Activated CD4-positive, alpha-beta T cell treated with anti-CD3 and anti-CD28 coated beads for 36 hours (primary cell): ENCODE measurements around the gene CEP41. TPM values are rescaled to one million over a fixed set of nuclear protein-coding genes. Genes with fewer than 3 reads are reported as not detected.

ENCODE experiments used
- ATAC-seq: fragments of 200-7000 bp; cut with Tn5 transposase; one replicate; pipeline ENCODE4 v1.10.0; 2021; ENCODE audit warnings: mild to moderate bottlenecking, moderate library complexity
- CTCF ChIA-PET: fragments of 350-600 bp; sonication (Branson Sonifier 250); formaldehyde crosslinking; loops from one replicate; lab custom pipeline; 2021; ENCODE audit warnings: antibody characterized with exemption; lab: Charles Lee
- POLR2A ChIA-PET: fragments of 350-600 bp; sonication (Branson Sonifier 250); formaldehyde crosslinking; loops from one replicate; lab custom pipeline; 2021; ENCODE audit warnings: antibody characterized with exemption, inconsistent platforms; lab: Charles Lee
- DNase-seq: peaks from one replicate; pipeline ENCODE4 v3.0.0-alpha.2; 2020
- H3K27ac Mint-ChIP-seq: one replicate; pipeline ENCODE4 v1.8.0; 2021; ENCODE audit warnings: mixed read lengths
- H3K27me3 Mint-ChIP-seq: one replicate; pipeline ENCODE4 v1.8.0; 2021; ENCODE audit warnings: mixed read lengths
- H3K36me3 Mint-ChIP-seq: one replicate; pipeline ENCODE4 v1.8.0; 2021; ENCODE audit warnings: low read depth, mixed read lengths
- H3K4me1 Mint-ChIP-seq: one replicate; pipeline ENCODE4 v1.8.0; 2021; ENCODE audit warnings: mixed read lengths
- H3K4me3 Mint-ChIP-seq: one replicate; pipeline ENCODE4 v1.8.0; 2021; ENCODE audit warnings: mild to moderate bottlenecking, moderate library complexity, mixed read lengths
- H3K9me3 Mint-ChIP-seq: one replicate; pipeline ENCODE4 v1.8.0; 2021; ENCODE audit warnings: low read depth, mixed read lengths
- intact Hi-C, 2 experiments: fragments of 100-400 bp; cut with DNase I in 1 of 2; cut with micrococcal nuclease in 1 of 2; formaldehyde crosslinking; loops; one replicate each; pipeline versions ENCODE4 v1.14.2 to v1.15.1; 2022 to 2024; cut with DNase I, micrococcal nuclease
- total RNA-seq, 2 experiments: library from RNA; stranded (reverse); gene quantifications; one replicate each; pipeline ENCODE4 v1.2.3, GENCODE V29; 2021

The CEP41 gene
- total RNA-seq = 10 to 100 TPM; 19.7 to 21.2 TPM

GRCh38 chr7:130440527-130441365, at the start of gene CEP41:
Gene CEP41, minus strand, starts transcription at chr7:130441016. Its CDS starts 50 bp downstream, at chr7:130440966.
- H3K9me3 Mint-ChIP-seq = peaks cover 2% of the 10 kb centered on the region
- intact Hi-C loops = loop anchor here (1.0 to 5.0 kb wide), 6 partner anchors 46 to 887 kb away; partner anchors contain the start of genes KLHDC10 (in 1 of the 2), MKLN1 (in 1 of the 2) and TMEM209 (in 1 of the 2)
- peak within 1 kb of the TSS; percentile 95 for H3K4me3 Mint-ChIP-seq
- DNase-seq (peak; percentile 97), ATAC-seq (peak; percentile 96)
- H3K27ac Mint-ChIP-seq = peak within 1 kb of the TSS; percentile 99
- H3K4me1 Mint-ChIP-seq = peaks cover 49% of the 10 kb centered on the region
- H3K36me3 Mint-ChIP-seq = peaks cover 13% of the 10 kb centered on the region
- CTCF ChIA-PET = no interaction called here
- POLR2A ChIA-PET = interaction anchor here (0.8 kb wide), 1 partner anchor 748 kb away, joined by 4 read pairs; no protein-coding TSS in a partner anchor
- no peaks in the 10 kb centered on the region for H3K27me3 Mint-ChIP-seq

- peaks cover 31% of the 10 kb centered on the region for H3K4me1 Mint-ChIP-seq
- ChIA-PET CTCF (no interaction called here), POLR2A (no interaction called here)
- peaks cover 47% of the 10 kb centered on the region for H3K27me3 Mint-ChIP-seq
- H3K27ac Mint-ChIP-seq = no peak overlapping the region
- no peaks in the 10 kb centered on the region for H3K36me3 Mint-ChIP-seq
- intact Hi-C loops = no loop called here
- no peaks in the 10 kb centered on the region for H3K9me3 Mint-ChIP-seq
- H3K4me3 Mint-ChIP-seq = no peak overlapping the region
- no peak for ATAC-seq
- DNase-seq = no peak
Measured at GRCh38 chr7:130490311-130490791, 49.5 kb upstream of the CEP41 start.

GRCh38 chr7:130489140-130489983, 48.5 kb upstream of the CEP41 start:
- ChIA-PET POLR2A (no interaction called here), CTCF (interaction anchor here (0.6 to 0.9 kb wide), 3 partner anchors 10 to 1959 kb away, joined by 3 read pairs; no protein-coding TSS in a partner anchor)
- DNase-seq (no peak), ATAC-seq (no peak)
- H3K9me3 Mint-ChIP-seq = no peaks in the 10 kb centered on the region
- H3K27me3 Mint-ChIP-seq = peaks cover 54% of the 10 kb centered on the region
- intact Hi-C loops = loop anchor here (5.0 to 10.0 kb wide), 4 partner anchors 247 to 417 kb away; partner anchors contain the start of gene KLHDC10 (in 1 of the 2)
- peaks cover 33% of the 10 kb centered on the region for H3K4me1 Mint-ChIP-seq
- no peak overlapping the region for H3K4me3 Mint-ChIP-seq
- no peaks in the 10 kb centered on the region for H3K36me3 Mint-ChIP-seq
- no peak overlapping the region for H3K27ac Mint-ChIP-seq

- no peak overlapping the region for H3K4me3 Mint-ChIP-seq
- H3K9me3 Mint-ChIP-seq = no peaks in the 10 kb centered on the region
- intact Hi-C loops = loop anchor here (5.0 to 10.0 kb wide), 4 partner anchors 246 to 416 kb away; partner anchors contain the start of gene KLHDC10 (in 1 of the 2)
- no peaks in the 10 kb centered on the region for H3K36me3 Mint-ChIP-seq
- H3K4me1 Mint-ChIP-seq = peaks cover 33% of the 10 kb centered on the region
- CTCF ChIA-PET = interaction anchor here (0.6 to 2.2 kb wide), 4 partner anchors 11 to 1960 kb away, joined by 3 to 5 read pairs (median 3); no protein-coding TSS in a partner anchor
- no peak overlapping the region for H3K27ac Mint-ChIP-seq
- POLR2A ChIA-PET = no interaction called here
- no peak for ATAC-seq
- peaks cover 48% of the 10 kb centered on the region for H3K27me3 Mint-ChIP-seq
- no peak for DNase-seq
Measured at GRCh38 chr7:130488392-130489139, 47.8 kb upstream of the CEP41 start.

GRCh38 chr7:130486954-130487436, 46.2 kb upstream of the CEP41 start:
- DNase-seq (no peak), ATAC-seq (no peak)
- CTCF ChIA-PET = interaction anchor here (0.7 to 2.2 kb wide), 12 partner anchors 11 to 415 kb away, joined by 3 to 6 read pairs (median 4); partner anchors contain the start of genes CPA1 and TMEM209
- Mint-ChIP-seq H3K4me3 (peak overlapping the region; percentile 61), H3K36me3 (no peaks in the 10 kb centered on the region), H3K9me3 (no peaks in the 10 kb centered on the region), H3K27me3 (peaks cover 41% of the 10 kb centered on the region), H3K27ac (no peak overlapping the region), H3K4me1 (peaks cover 27% of the 10 kb centered on the region)
- POLR2A ChIA-PET = interaction anchor here (0.6 to 0.7 kb wide), 2 partner anchors 102 to 194 kb away, joined by 3 to 5 read pairs; partner anchors contain the start of gene CPA4
- intact Hi-C loops = loop anchor here (1.0 to 10.0 kb wide), 7 partner anchors 46 to 415 kb away; partner anchors contain the start of genes CEP41 (in 1 of the 2) and KLHDC10 (in 1 of the 2)

GRCh38 chr7:130486114-130486953, 45.5 kb upstream of the CEP41 start:
- POLR2A ChIA-PET = interaction anchor here (0.7 kb wide), 1 partner anchor 193 kb away, joined by 3 read pairs; the partner anchor contains the start of gene CPA4
- Mint-ChIP-seq H3K4me1 (peaks cover 24% of the 10 kb centered on the region), H3K27ac (peak overlapping the region; percentile 43), H3K9me3 (no peaks in the 10 kb centered on the region), H3K4me3 (peak overlapping the region; percentile 61), H3K36me3 (no peaks in the 10 kb centered on the region), H3K27me3 (peaks cover 43% of the 10 kb centered on the region)
- CTCF ChIA-PET = interaction anchor here (0.7 to 2.2 kb wide), 11 partner anchors 10 to 414 kb away, joined by 3 to 6 read pairs (median 4); partner anchors contain the start of genes CPA1 and TMEM209
- DNase-seq (peak; percentile 77), ATAC-seq (peak; percentile 82)
- intact Hi-C loops = loop anchor here (1.0 to 10.0 kb wide), 7 partner anchors 46 to 414 kb away; partner anchors contain the start of genes CEP41 (in 1 of the 2) and KLHDC10 (in 1 of the 2)

GRCh38 chr7:130485734-130486113, 44.9 kb upstream of the CEP41 start:
- Mint-ChIP-seq H3K27me3 (peaks cover 39% of the 10 kb centered on the region), H3K4me3 (peak overlapping the region; percentile 22), H3K36me3 (no peaks in the 10 kb centered on the region), H3K4me1 (peaks cover 19% of the 10 kb centered on the region), H3K9me3 (no peaks in the 10 kb centered on the region), H3K27ac (no peak overlapping the region)
- DNase-seq = no peak
- ChIA-PET POLR2A (no interaction called here), CTCF (interaction anchor here (0.7 to 0.8 kb wide), 2 partner anchors 51 to 612 kb away, joined by 3 read pairs; no protein-coding TSS in a partner anchor)
- intact Hi-C loops = loop anchor here (1.0 to 10.0 kb wide), 7 partner anchors 45 to 413 kb away; partner anchors contain the start of genes CEP41 (in 1 of the 2) and KLHDC10 (in 1 of the 2)
- no peak for ATAC-seq

GRCh38 chr7:130483031-130483430, 42.2 kb upstream of the CEP41 start:
- Mint-ChIP-seq H3K27ac (no peak overlapping the region), H3K27me3 (peaks cover 24% of the 10 kb centered on the region), H3K4me1 (peaks cover 19% of the 10 kb centered on the region), H3K4me3 (no peak overlapping the region), H3K36me3 (no peaks in the 10 kb centered on the region), H3K9me3 (peaks cover 2% of the 10 kb centered on the region)
- ChIA-PET POLR2A (no interaction called here), CTCF (no interaction called here)
- intact Hi-C loops = loop anchor here in 1 of 2 experiments (10.0 kb wide), 1 partner anchor 272 kb away; no protein-coding TSS in a partner anchor
- ATAC-seq (no peak), DNase-seq (no peak)

GRCh38 chr7:130481898-130482297, 41.1 kb upstream of the CEP41 start:
- H3K4me3 Mint-ChIP-seq = no peak overlapping the region
- no peaks in the 10 kb centered on the region for H3K36me3 Mint-ChIP-seq
- H3K9me3 Mint-ChIP-seq = peaks cover 3% of the 10 kb centered on the region
- DNase-seq (no peak), ATAC-seq (no peak)
- POLR2A ChIA-PET = no interaction called here
- no peak overlapping the region for H3K27ac Mint-ChIP-seq
- H3K27me3 Mint-ChIP-seq = peaks cover 21% of the 10 kb centered on the region
- intact Hi-C loops = loop anchor here in 1 of 2 experiments (10.0 kb wide), 1 partner anchor 273 kb away; no protein-coding TSS in a partner anchor
- CTCF ChIA-PET = no interaction called here
- H3K4me1 Mint-ChIP-seq = peaks cover 21% of the 10 kb centered on the region
